OCI-LY3 (cell line): ENCODE measurements around the gene CTBP2.

ENCODE experiments used
- CTCF ChIP-seq: fragments of 200-600, 300-600 bp; sonication (generic); IDR thresholded peaks from 2 replicates; pipeline ENCODE4 v1.5.1; 2014; ENCODE audit warnings: antibody characterized with exemption, low read length, low read depth
- EZH2phosphoT487 ChIP-seq: fragments of 200-600 bp; shearing (Covaris generic); IDR thresholded peaks from 2 replicates; pipeline ENCODE4 v1.6.1; 2018; ENCODE audit warnings: antibody characterized with exemption, mixed run types, low read depth

GRCh38 chr10:125105706-125106255 is 54.6 kb downstream of the CTBP2 start:
- TF ChIP-seq CTCF, result no peak
- TF ChIP-seq EZH2phosphoT487, result no peak
